HepG2 (cell line): ENCODE results near the gene NLRP6. TPM values are rescaled to one million over a fixed set of nuclear protein-coding genes. Genes with fewer than 3 reads are reported as not detected.
"Not testable (repeated sequence)": the region's sequence is repeated elsewhere in the genome, so short reads cannot be mapped to it uniquely, and the experiment has no call there.

Experiments
- ATAC-seq: fragments of 200-7000 bp; cut with Tn5 transposase; 3 replicates; pipeline ENCODE4 v1.9.1; 2020; ENCODE audit warnings: mild to moderate bottlenecking, moderate library complexity
- BruUV-seq: library from RNA; stranded (reverse); fragments of 400-500 nt; replicated peaks from 2 replicates; lab custom pipeline; 2021; lab: Mats Ljungman, UMichigan
- CTCF ChIA-PET: fragments of 300-600 bp; formaldehyde crosslinking; extraction: SDS; loops from one replicate; lab custom pipeline; 2021; ENCODE audit warnings: low total read pairs, inconsistent platforms, low intra/inter-chr PET ratio; lab: Yijun Ruan, JAX
- POLR2A ChIA-PET: fragments of 350-600 bp; sonication (Branson Sonifier 250); formaldehyde crosslinking; loops from one replicate; lab custom pipeline; 2020; ENCODE audit warnings: antibody characterized with exemption, inconsistent platforms; lab: Yijun Ruan, JAX
- DNase-seq: peaks from one replicate; pipeline ENCODE4 v3.0.0-alpha.2; 2015; ENCODE audit warnings: low spot score
- FAIRE-seq: peaks from 3 replicates; lab custom pipeline; 2011; peaks lifted over from hg19 to GRCh38; lab: Jason Lieb, UNC
- H2AFZ ChIP-seq: one replicate; pipeline ENCODE4 v1.6.1; 2011; ENCODE audit warnings: low read length, inconsistent platforms
- H3K27ac ChIP-seq: fragments of 300-600 bp; 3 replicates; pipeline ENCODE4 v1.8.0; 2011; ENCODE audit warnings: mixed run types, mild to moderate bottlenecking, mixed read lengths, low read length, inconsistent platforms; ENCODE audit not compliant: insufficient read depth; ENCODE audit errors: extremely low read length
- H3K27me3 ChIP-seq, 2 experiments: fragments of 200-600 bp in 1 of 2; 2 replicates in 1 of 2; 3 replicates in 1 of 2; pipeline versions ENCODE4 v1.6.0 to v1.8.0; 2011; ENCODE audit warnings: low read length in 2 of 2, mild to moderate bottlenecking in 2 of 2, moderate library complexity in 2 of 2, inconsistent platforms in 1 of 2; ENCODE audit not compliant: insufficient read depth in 2 of 2, control insufficient read depth in 1 of 2
- H3K36me3 ChIP-seq, 2 experiments: fragments of 200-600 bp in 1 of 2; replicated peaks in 1 of 2; 2 replicates in 1 of 2; 3 replicates in 1 of 2; pipeline versions ENCODE4 v1.5.1 to v1.8.0; 2011; ENCODE audit warnings: low read length in 2 of 2, inconsistent platforms in 1 of 2; ENCODE audit not compliant: insufficient read depth in 2 of 2, control insufficient read depth in 1 of 2
- H3K4me1 ChIP-seq: 2 replicates; pipeline ENCODE4 v1.5.1; 2012; ENCODE audit warnings: low read length, inconsistent platforms; ENCODE audit not compliant: insufficient read depth
- H3K4me2 ChIP-seq: 2 replicates; pipeline ENCODE4 v1.6.0; 2011; ENCODE audit warnings: low read depth, low read length, inconsistent platforms
- H3K4me3 ChIP-seq, 3 experiments: fragments of 200-600 bp in 1 of 3; sonication (generic), shearing (Covaris generic) in 1 of 3; replicated peaks in 1 of 3; 2 replicates each; pipeline ENCODE4 v1.5.1; 2011 to 2016; ENCODE audit warnings: low read length in 3 of 3, inconsistent platforms in 2 of 3, low read depth in 2 of 3, mild to moderate bottlenecking in 2 of 3, control low read depth in 1 of 3, mixed read lengths in 1 of 3; ENCODE audit not compliant: insufficient read depth in 1 of 3
- H3K79me2 ChIP-seq: one replicate; pipeline ENCODE4 v1.6.1; 2011; ENCODE audit warnings: low read length, inconsistent platforms; ENCODE audit not compliant: insufficient read depth
- H3K9ac ChIP-seq: 2 replicates; pipeline ENCODE4 v1.6.0; 2011; ENCODE audit warnings: mild to moderate bottlenecking, low read depth, low read length, inconsistent platforms; ENCODE audit not compliant: insufficient read depth
- H3K9me3 ChIP-seq: 2 replicates; pipeline ENCODE4 v1.5.1; 2012; ENCODE audit warnings: mild to moderate bottlenecking, low read length
- H4K20me1 ChIP-seq: 2 replicates; pipeline ENCODE4 v1.6.0; 2011; ENCODE audit warnings: inconsistent platforms, mild to moderate bottlenecking, low read length, moderate library complexity; ENCODE audit not compliant: insufficient read depth
- CEBPG ChIP-seq: IDR thresholded peaks from 2 replicates; pipeline ENCODE4 v1.6.1; 2016
- ELF1 ChIP-seq: sonication (generic); formaldehyde crosslinking; IDR thresholded peaks from 2 replicates; pipeline ENCODE4 v1.4.0; 2020; ENCODE audit warnings: missing genetic modification reagents
- GABPA ChIP-seq, 2 experiments: IDR thresholded peaks; 2 replicates each; pipeline ENCODE4 v1.6.1; 2011 to 2016; ENCODE audit warnings: low read depth in 2 of 2, low read length in 1 of 2, missing biosample characterization in 1 of 2, missing genetic modification characterization in 1 of 2
- HDAC1 ChIP-seq: sonication (generic); formaldehyde crosslinking; IDR thresholded peaks from 2 replicates; pipeline ENCODE4 v1.5.1; 2020; ENCODE audit warnings: mild to moderate bottlenecking, missing genetic modification reagents
- KAT8 ChIP-seq: IDR thresholded peaks from 2 replicates; pipeline ENCODE4 v1.6.1; 2016; ENCODE audit warnings: missing genetic modification reagents, missing compliant biosample characterization
- KDM2A ChIP-seq: sonication (generic); formaldehyde crosslinking; IDR thresholded peaks from 2 replicates; pipeline ENCODE4 v1.4.0; 2020; ENCODE audit warnings: low read depth, missing genetic modification reagents, borderline replicate concordance
- PHF21A ChIP-seq: sonication (generic); formaldehyde crosslinking; IDR thresholded peaks from 2 replicates; pipeline ENCODE4 v1.5.0; 2020; ENCODE audit warnings: mild to moderate bottlenecking, missing genetic modification reagents
- POLR2A ChIP-seq, 2 experiments: IDR thresholded peaks; 2 replicates each; pipeline ENCODE4 v1.6.1; 2011; ENCODE audit warnings: low read depth in 2 of 2, low read length in 2 of 2, mild to moderate bottlenecking in 1 of 2, moderate library complexity in 1 of 2; ENCODE audit not compliant: insufficient read depth in 1 of 2
- SIN3A ChIP-seq: IDR thresholded peaks from 2 replicates; pipeline ENCODE4 v1.6.1; 2011; ENCODE audit warnings: low read depth, mild to moderate bottlenecking, control low read depth, low read length, borderline replicate concordance
- SMC3 ChIP-seq: IDR thresholded peaks from 2 replicates; pipeline ENCODE4 v1.6.1; 2011; ENCODE audit warnings: low read length, improper control_type of control experiment
- TGIF2 ChIP-seq: IDR thresholded peaks from 2 replicates; pipeline ENCODE4 v1.6.1; 2016; ENCODE audit warnings: control low read depth, missing compliant biosample characterization
- WGBS: methylation state at CpG from one replicate; pipeline ENCODE4 v1.1.6; 2017; ENCODE audit warnings: low lambda C conversion rate; 5-methylcytosine and 5-hydroxymethylcytosine counted together
- in situ Hi-C: cut with HindIII; loops from 2 replicates; pipeline ENCODE4 v1.10.0; 2017; ENCODE audit warnings: low pct_unique_long_range_greater_than_20kb; ENCODE audit not compliant: extremely low pct_ligation_motif_present
- intact Hi-C: fragments of 100-400 bp; cut with micrococcal nuclease; formaldehyde crosslinking; loops from one replicate; pipeline ENCODE4 v1.10.0; 2022; ENCODE audit not compliant: unreplicated experiment
- polyA plus RNA-seq, 8 experiments: library from polyadenylated mRNA; depleted of rRNA in 3 of 8; stranded (reverse) in 7 of 8; unstranded in 1 of 8; fragments of >200 nt; fragmentation: Illumina TruSeq in 4 of 8; extraction: Trizol in 4 of 8; gene quantifications; 2 replicates each; pipeline versions ENCODE4 v1.2.1 to v1.2.3, GENCODE V29; 2011 to 2016; ENCODE audit warnings: low read depth in 4 of 8, missing spikeins in 1 of 8, mixed read lengths in 1 of 8; ENCODE audit not compliant: insufficient read depth in 1 of 8
- total RNA-seq, 5 experiments: library from RNA; depleted of rRNA; stranded (reverse); fragments of >200 nt; fragmentation: Illumina TruSeq; extraction: Trizol; gene quantifications; 2 replicates each; pipeline ENCODE4 v1.2.3, GENCODE V29; 2016; ENCODE audit warnings: low read depth in 1 of 5
- TF ChIP-seq, protein P1 (sequence below): sonication (generic); formaldehyde crosslinking; IDR thresholded peaks from 2 replicates; pipeline ENCODE4 v1.4.0; 2020; ENCODE audit warnings: missing genetic modification reagents, borderline replicate concordance
- TF ChIP-seq, protein P2 (sequence below): sonication (generic); formaldehyde crosslinking; conservative IDR thresholded peaks from 2 replicates; pipeline ENCODE4 v1.4.0; 2020; ENCODE audit warnings: mild to moderate bottlenecking, missing genetic modification reagents, moderate library complexity
- TF ChIP-seq, protein P3 (sequence below): sonication (generic); formaldehyde crosslinking; IDR thresholded peaks from 2 replicates; pipeline ENCODE4 v1.4.0; 2020; ENCODE audit warnings: mild to moderate bottlenecking, missing genetic modification reagents

NLRP6 gene
- total and polyA plus RNA-seq, 2 of the 13 experiments (the other 11 are each of a cell fraction or from before 2014, with no cell fraction given): not detected

DNA sequence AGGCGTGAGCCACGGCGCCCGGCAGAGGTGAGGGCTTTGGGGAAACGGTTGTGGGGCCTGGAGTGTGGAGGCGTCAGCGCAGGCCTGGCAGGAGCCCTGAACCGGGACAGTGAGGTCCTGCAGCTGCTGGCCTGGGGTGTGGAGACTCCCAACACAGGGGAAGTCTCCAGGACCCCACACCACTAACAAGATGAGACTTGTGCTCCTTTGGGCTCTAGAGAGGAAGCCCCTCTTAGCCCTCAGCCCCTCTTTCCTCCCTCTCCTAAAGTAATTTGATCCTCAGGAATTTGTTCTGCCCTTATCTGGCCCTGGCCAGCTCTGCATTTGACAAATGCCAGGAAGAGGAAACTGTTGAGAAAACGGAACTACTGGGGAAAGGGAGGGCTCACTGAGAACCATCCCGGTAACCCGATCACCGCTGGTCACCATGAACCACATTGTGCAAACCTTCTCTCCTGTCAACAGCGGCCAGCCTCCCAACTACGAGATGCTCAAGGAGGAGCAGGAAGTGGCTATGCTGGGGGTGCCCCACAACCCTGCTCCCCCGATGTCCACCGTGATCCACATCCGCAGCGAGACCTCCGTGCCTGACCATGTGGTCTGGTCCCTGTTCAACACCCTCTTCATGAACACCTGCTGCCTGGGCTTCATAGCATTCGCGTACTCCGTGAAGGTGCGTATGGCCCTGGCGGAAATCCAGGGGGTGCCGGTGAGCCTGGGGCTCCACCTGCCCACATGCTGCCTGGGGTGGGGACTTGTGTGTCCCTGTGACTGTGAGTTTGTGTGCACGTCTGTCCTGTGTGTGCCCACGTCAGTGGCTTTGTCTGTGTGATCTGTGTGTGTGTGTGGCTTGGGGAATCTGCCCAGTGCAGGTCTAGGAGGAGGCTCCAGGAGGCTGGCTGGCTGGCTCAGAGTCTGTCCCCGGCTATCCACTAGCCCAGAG lies 29.8 kb downstream of the NLRP6 start, which contains the start of gene IFITM2:
TSS of gene IFITM2 (plus strand) at position 51 of the 943 bp plus-strand sequence. CDS start at position 428, 377 bp downstream.
- H3K27me3 ChIP-seq, in situ Hi-C loops, H4K20me1 ChIP-seq, H2AFZ ChIP-seq, CTCF ChIA-PET, H3K36me3 ChIP-seq, H3K79me2 ChIP-seq, H3K9me3 ChIP-seq: not testable (repeated sequence)
- FAIRE-seq: peak; percentile 36
- Histone ChIP-seq H3K4me2 (peak within 1 kb of the TSS; percentile 83), H3K4me3 (peak within 1 kb of the TSS; percentile 48 to 69 (median 50); a peak in 5 of 6 replicates), H3K4me1 (peaks cover 61% of the 10 kb centered on the region), H3K27ac (peak within 1 kb of the TSS; percentile 43), H3K9ac (peak within 1 kb of the TSS; percentile 42)
- TSS peak; percentile 87 for BruUV-seq
- POLR2A ChIA-PET: interaction anchor here (0.6 to 1.9 kb wide), 10 partner anchors 9 to 101 kb away, joined by 3 to 12 read pairs (median 6); partner anchors contain the start of genes BET1L, IFITM3 and RIC8A
- peak; percentile 83 for DNase-seq
- peak; percentile 65 for ATAC-seq
- intact Hi-C loops: loop anchor here (5.0 kb wide), 1 partner anchor 49 kb away; no protein-coding TSS in a partner anchor
- WGBS: 0% methylated on average over 3 of the region's 28 CpGs
- TF ChIP-seq TGIF2 (CRISPR knock-in tag) (peak; percentile 57; the same call in 1 of the 2 replicates), CEBPG (CRISPR knock-in tag) (peak; percentile 56; the same call in 1 of the 2 replicates), KDM2A (peak; percentile 47; the same call in 1 of the 2 replicates), KAT8 (CRISPR knock-in tag) (peak; percentile 34; the same call in 1 of the 2 replicates), HDAC1 (CRISPR knock-in tag) (peak; percentile 33), ELF1 (0 out of 2 replicates have a peak, but pooled peaks have one; percentile 18), GABPA (IDR thresholded peaks at IDR 0.05; ENCODE audit: low read depth, low read length) (peak; percentile 24; the same call in 1 of the 2 replicates), GABPA (CRISPR knock-in tag; IDR thresholded peaks at IDR 0.05; ENCODE audit: low read depth) (peak; percentile 70), PHF21A (CRISPR knock-in tag) (0 out of 2 replicates have a peak, but pooled peaks have one; percentile 24), SIN3A (peak; percentile 33; the same call in 1 of the 2 replicates), SMC3 (peak; percentile 16; the same call in 1 of the 2 replicates), POLR2A (IDR thresholded peaks at IDR 0.05; ENCODE audit: insufficient read depth in 1 of 2, low read depth in 2 of 2, low read length in 2 of 2) (peak in 1 of 2 experiments; percentile 52; a peak in 1 of 4 replicates)
- TF ChIP-seq, protein P1, sequence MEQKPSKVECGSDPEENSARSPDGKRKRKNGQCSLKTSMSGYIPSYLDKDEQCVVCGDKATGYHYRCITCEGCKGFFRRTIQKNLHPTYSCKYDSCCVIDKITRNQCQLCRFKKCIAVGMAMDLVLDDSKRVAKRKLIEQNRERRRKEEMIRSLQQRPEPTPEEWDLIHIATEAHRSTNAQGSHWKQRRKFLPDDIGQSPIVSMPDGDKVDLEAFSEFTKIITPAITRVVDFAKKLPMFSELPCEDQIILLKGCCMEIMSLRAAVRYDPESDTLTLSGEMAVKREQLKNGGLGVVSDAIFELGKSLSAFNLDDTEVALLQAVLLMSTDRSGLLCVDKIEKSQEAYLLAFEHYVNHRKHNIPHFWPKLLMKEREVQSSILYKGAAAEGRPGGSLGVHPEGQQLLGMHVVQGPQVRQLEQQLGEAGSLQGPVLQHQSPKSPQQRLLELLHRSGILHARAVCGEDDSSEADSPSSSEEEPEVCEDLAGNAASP (CRISPR knock-in tag): peak; percentile 44; the same call in 1 of the 2 replicates
- TF ChIP-seq, protein P2, sequence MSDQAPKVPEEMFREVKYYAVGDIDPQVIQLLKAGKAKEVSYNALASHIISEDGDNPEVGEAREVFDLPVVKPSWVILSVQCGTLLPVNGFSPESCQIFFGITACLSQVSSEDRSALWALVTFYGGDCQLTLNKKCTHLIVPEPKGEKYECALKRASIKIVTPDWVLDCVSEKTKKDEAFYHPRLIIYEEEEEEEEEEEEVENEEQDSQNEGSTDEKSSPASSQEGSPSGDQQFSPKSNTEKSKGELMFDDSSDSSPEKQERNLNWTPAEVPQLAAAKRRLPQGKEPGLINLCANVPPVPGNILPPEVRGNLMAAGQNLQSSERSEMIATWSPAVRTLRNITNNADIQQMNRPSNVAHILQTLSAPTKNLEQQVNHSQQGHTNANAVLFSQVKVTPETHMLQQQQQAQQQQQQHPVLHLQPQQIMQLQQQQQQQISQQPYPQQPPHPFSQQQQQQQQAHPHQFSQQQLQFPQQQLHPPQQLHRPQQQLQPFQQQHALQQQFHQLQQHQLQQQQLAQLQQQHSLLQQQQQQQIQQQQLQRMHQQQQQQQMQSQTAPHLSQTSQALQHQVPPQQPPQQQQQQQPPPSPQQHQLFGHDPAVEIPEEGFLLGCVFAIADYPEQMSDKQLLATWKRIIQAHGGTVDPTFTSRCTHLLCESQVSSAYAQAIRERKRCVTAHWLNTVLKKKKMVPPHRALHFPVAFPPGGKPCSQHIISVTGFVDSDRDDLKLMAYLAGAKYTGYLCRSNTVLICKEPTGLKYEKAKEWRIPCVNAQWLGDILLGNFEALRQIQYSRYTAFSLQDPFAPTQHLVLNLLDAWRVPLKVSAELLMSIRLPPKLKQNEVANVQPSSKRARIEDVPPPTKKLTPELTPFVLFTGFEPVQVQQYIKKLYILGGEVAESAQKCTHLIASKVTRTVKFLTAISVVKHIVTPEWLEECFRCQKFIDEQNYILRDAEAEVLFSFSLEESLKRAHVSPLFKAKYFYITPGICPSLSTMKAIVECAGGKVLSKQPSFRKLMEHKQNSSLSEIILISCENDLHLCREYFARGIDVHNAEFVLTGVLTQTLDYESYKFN (CRISPR knock-in tag): 0 out of 2 replicates have a peak, but pooled peaks have one; percentile 15
- TF ChIP-seq, protein P3, sequence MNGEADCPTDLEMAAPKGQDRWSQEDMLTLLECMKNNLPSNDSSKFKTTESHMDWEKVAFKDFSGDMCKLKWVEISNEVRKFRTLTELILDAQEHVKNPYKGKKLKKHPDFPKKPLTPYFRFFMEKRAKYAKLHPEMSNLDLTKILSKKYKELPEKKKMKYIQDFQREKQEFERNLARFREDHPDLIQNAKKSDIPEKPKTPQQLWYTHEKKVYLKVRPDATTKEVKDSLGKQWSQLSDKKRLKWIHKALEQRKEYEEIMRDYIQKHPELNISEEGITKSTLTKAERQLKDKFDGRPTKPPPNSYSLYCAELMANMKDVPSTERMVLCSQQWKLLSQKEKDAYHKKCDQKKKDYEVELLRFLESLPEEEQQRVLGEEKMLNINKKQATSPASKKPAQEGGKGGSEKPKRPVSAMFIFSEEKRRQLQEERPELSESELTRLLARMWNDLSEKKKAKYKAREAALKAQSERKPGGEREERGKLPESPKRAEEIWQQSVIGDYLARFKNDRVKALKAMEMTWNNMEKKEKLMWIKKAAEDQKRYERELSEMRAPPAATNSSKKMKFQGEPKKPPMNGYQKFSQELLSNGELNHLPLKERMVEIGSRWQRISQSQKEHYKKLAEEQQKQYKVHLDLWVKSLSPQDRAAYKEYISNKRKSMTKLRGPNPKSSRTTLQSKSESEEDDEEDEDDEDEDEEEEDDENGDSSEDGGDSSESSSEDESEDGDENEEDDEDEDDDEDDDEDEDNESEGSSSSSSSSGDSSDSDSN (CRISPR knock-in tag): peak; percentile 43
